Measurements from ENCODE around the gene SLC35F1.

Gene SLC35F1

DNA sequence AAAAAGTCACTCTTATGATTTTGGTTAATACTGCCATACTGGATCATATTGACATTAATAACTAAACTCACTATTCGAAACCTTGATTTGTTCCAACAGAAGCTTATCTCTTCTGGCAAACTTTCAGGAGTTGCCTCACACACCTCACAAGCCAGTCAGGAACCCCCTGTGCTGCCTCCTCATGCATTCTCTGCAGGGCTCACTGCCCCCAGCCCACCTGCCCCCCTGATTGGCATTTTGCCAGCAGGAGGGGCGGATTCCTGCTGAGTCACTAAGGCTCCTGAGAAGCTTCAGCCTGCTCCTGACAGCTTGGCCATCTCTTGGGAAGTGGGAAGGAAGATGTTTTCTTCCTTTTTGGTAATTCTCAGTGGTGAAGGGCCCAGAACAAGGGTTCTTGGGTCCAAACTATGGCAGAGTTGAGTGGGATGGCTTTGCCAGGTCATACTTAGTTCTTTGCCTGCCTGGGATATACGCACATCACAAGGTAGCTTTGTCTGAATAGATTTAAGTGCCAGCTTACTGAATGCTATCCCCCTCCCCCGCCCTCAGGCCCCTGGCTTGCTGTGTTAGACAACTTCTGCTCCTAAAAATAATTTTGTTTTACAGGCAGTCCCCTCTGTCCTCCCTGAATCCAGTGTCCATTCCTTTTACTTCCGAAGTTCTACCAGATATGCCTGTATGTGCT lies 31.4 kb downstream of the SLC35F1 start:
- H3K4me3 ChIP-seq (ENCODE audit: low read depth, low read length), result no peak overlapping the region
- TF ChIP-seq, protein P1, sequence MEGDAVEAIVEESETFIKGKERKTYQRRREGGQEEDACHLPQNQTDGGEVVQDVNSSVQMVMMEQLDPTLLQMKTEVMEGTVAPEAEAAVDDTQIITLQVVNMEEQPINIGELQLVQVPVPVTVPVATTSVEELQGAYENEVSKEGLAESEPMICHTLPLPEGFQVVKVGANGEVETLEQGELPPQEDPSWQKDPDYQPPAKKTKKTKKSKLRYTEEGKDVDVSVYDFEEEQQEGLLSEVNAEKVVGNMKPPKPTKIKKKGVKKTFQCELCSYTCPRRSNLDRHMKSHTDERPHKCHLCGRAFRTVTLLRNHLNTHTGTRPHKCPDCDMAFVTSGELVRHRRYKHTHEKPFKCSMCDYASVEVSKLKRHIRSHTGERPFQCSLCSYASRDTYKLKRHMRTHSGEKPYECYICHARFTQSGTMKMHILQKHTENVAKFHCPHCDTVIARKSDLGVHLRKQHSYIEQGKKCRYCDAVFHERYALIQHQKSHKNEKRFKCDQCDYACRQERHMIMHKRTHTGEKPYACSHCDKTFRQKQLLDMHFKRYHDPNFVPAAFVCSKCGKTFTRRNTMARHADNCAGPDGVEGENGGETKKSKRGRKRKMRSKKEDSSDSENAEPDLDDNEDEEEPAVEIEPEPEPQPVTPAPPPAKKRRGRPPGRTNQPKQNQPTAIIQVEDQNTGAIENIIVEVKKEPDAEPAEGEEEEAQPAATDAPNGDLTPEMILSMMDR (IDR thresholded peaks at IDR 0.05; ENCODE audit: borderline replicate concordance, insufficient read depth, low read depth, low read length), result no peak

DNA sequence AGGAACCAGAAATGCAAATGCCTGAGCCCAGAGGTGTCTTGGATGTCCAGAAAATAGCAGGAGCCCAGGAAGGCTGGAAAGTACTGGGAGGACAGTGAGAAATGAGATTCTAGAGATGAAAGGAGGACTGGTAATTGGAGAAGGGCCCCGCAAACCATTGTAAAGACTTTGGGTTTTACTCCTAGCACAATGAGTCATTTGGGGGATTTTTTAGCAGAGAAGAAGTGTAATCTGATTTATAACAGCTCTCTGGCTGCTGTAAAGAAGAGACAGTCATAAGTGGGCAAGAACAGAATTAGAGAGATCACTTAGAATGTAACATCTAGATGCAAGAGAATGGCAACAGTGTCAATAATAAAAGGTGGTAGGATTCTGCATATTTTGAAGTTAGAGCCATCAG lies 40.2 kb downstream of the SLC35F1 start:
- TF ChIP-seq, protein P1 (IDR thresholded peaks at IDR 0.05; ENCODE audit: borderline replicate concordance, insufficient read depth, low read depth, low read length), result no peak

DNA sequence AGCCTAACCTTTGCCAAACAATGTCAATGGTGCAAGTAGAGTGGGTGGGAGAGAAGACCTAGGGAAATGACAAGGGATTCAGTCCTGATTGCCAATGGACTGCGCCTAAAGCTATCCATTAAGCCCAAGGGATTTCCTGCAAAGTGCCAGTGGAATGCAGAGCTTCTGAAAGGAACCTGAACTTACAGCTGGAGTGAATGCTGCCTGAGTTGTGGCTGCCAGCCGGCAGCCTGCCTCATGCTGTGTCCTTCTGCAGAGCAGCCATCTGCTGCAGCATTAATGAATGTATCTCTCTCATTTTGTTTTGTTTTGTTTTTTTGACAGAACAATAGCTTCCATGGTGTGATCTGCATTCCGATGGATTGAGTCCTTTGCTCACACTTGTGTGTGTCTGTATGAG lies 44.7 kb downstream of the SLC35F1 start:
- H3K4me3 ChIP-seq (ENCODE audit: low read depth, low read length), result no peak overlapping the region
- TF ChIP-seq, protein P1 (IDR thresholded peaks at IDR 0.05; ENCODE audit: borderline replicate concordance, insufficient read depth, low read depth, low read length), result no peak

More for the DNA sequence above, 40.2 kb downstream of the SLC35F1 start:
- no peak overlapping the region for H3K4me3 ChIP-seq (ENCODE audit: low read depth, low read length)

DNA sequence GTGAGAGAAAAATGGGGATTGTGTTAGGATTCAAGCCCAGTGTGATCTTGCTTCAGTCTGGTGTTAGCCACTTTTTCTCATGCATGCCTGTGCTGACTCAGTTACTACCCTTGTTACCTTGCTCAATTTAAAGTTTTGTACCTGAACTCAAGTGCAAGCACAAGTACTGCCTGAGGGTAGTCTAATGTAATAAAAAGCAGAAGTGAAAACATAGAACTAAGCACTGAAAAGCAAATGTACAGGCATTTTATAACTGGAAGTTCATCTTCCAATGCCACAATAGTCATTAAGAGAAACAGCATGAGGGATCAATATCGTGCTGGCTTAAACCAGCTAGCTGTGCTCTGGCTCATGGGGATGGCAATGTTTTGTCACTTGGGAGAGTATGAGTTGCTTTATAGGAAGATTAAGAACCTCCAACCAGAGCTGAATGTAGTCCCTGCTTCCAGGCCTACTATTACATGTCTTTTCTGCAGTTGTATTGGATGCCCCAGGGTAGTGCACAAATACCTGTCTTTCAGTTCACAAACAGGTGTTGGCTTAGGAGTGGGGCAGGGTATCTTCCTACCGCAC lies 48.7 kb downstream of the SLC35F1 start:
- no peak overlapping the region for H3K4me3 ChIP-seq (ENCODE audit: low read depth, low read length)
- TF ChIP-seq, protein P1 (IDR thresholded peaks at IDR 0.05; ENCODE audit: borderline replicate concordance, insufficient read depth, low read depth, low read length), result no peak

DNA sequence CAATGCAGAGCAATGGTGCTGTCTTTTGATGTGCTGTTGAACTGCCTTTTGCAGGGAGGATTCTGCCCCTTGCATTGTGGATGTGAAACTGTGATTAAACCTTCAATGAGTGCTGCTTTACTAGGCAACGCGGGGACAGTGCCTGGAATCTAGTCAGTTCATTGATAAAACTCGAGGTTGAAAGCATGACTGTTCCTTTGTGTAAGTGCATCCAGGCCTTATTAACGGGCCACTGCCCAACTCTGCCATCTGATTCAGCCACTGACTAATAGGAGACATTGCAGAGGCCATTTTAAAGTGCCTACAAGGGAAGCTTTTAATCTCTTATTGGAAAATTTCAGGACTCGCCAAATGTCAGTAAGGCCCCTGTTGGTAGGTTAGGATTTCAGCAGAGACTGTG lies 49.3 kb downstream of the SLC35F1 start:
- no peak overlapping the region for H3K4me3 ChIP-seq (ENCODE audit: low read depth, low read length)
- TF ChIP-seq, protein P1 (IDR thresholded peaks at IDR 0.05; ENCODE audit: borderline replicate concordance, insufficient read depth, low read depth, low read length), result no peak

DNA sequence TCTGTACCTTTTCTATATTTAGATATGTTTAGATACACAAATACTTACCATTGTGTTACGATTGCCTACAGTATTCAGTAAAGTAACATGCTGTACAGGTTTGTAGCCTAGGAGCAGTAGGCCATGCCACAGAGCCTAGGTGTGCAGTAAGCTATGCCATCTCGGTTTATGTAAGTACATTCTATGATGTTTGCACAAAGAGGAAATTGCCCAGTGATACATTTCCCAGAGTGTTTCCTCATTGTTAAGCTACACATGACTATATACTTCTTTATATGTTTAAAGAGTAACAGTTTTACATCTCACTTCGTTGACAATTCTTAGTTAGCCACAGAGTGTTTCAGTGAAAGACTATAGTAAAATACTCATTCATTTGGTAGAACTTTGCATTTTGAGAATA lies 51.5 kb downstream of the SLC35F1 start:
- no peak overlapping the region for H3K4me3 ChIP-seq (ENCODE audit: low read depth, low read length)
- TF ChIP-seq, protein P1 (IDR thresholded peaks at IDR 0.05; ENCODE audit: borderline replicate concordance, insufficient read depth, low read depth, low read length), result no peak

DNA sequence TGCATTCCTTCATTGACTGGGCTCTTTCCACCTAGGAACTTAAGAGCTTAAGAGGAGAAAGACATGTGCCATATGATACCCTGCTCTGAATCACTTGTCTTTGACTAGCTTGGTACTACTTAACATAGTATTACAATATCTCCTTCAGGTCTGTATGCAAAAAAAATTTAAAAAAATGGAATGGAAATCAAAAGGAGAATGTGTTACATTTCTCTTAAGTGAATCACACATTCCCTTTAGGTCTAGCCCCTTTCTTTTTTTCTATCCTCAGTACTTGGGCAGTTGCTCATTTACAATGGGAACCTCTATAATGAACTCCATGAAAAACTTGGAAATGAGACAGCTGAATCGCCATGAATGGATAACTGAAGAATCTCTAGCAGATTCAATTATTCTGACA lies 53.8 kb downstream of the SLC35F1 start:
- TF ChIP-seq, protein P1 (IDR thresholded peaks at IDR 0.05; ENCODE audit: borderline replicate concordance, insufficient read depth, low read depth, low read length), result no peak
- H3K4me3 ChIP-seq (ENCODE audit: low read depth, low read length), result no peak overlapping the region

Data from GM12875 (cell line).